H4 (cell line): ENCODE results near the gene INPP5A. TPM values are rescaled to one million over a fixed set of nuclear protein-coding genes. Genes with fewer than 3 reads are reported as not detected.
"Not testable (repeated sequence)": the region's sequence is repeated elsewhere in the genome, so short reads cannot be mapped to it uniquely, and the experiment has no call there.

ENCODE experiments used
- DNase-seq: peaks from one replicate; pipeline ENCODE4 v3.0.0-alpha.2; 2015; ENCODE audit warnings: low spot score
- total RNA-seq: library from RNA; depleted of rRNA; stranded (reverse); fragments of >200 nt; shearing (Covaris generic); gene quantifications from 2 replicates; pipeline ENCODE4 v1.2.3, GENCODE V29; 2014; rRNA removed

The INPP5A gene
- total RNA-seq = 15.8 and 21.0 TPM in 2 replicates

- DNase-seq = no peak
Observed at GRCh38 chr10:132537684-132538001, at the start of gene INPP5A. Gene INPP5A (plus strand): TSS chr10:132537787. CDS start chr10:132538097, 310 bp downstream.

GRCh38 chr10:132488231-132488821 is 49.3 kb upstream of the INPP5A start:
- no peak for DNase-seq

GRCh38 chr10:132489053-132489703 is 48.4 kb upstream of the INPP5A start:
- DNase-seq = no peak

- no peak for DNase-seq
Observed at GRCh38 chr10:132489704-132490534, 47.7 kb upstream of the INPP5A start.

- not testable (repeated sequence) for DNase-seq
Observed at GRCh38 chr10:132491534-132491933, 46.1 kb upstream of the INPP5A start.

- DNase-seq = no peak
Observed at GRCh38 chr10:132492323-132493025, 45.1 kb upstream of the INPP5A start.

GRCh38 chr10:132493246-132493755 is 44.3 kb upstream of the INPP5A start:
- DNase-seq = no peak

- DNase-seq = no peak
Observed at GRCh38 chr10:132493756-132494290, 43.8 kb upstream of the INPP5A start.

- no peak for DNase-seq
Observed at GRCh38 chr10:132494866-132495630, 42.5 kb upstream of the INPP5A start.

GRCh38 chr10:132496360-132497062 is 41.1 kb upstream of the INPP5A start:
- no peak for DNase-seq

GRCh38 chr10:132497063-132497680 is 40.4 kb upstream of the INPP5A start:
- no peak for DNase-seq

- no peak for DNase-seq
Observed at GRCh38 chr10:132497861-132498561, 39.6 kb upstream of the INPP5A start.

- no peak for DNase-seq
Observed at GRCh38 chr10:132498562-132499366, 38.8 kb upstream of the INPP5A start.

- DNase-seq = no peak
Observed at GRCh38 chr10:132499367-132499685, 38.3 kb upstream of the INPP5A start.

GRCh38 chr10:132500781-132501415 is 36.7 kb upstream of the INPP5A start:
- no peak for DNase-seq

GRCh38 chr10:132502544-132503300 is 34.9 kb upstream of the INPP5A start:
- no peak for DNase-seq
